OCI-LY3 (cell line): ENCODE data around the gene C1orf116.

Experiments
- H2AFZ ChIP-seq: fragments of 200-600, 300-600 bp; shearing (Covaris generic); 2 replicates; pipeline ENCODE4 v1.6.0; 2014; ENCODE audit warnings: antibody characterized with exemption, low read depth, low read length
- H3K27ac ChIP-seq: fragments of 200-600, 300-600 bp; sonication (generic); 2 replicates; pipeline ENCODE4 v1.5.1; 2014; ENCODE audit warnings: mild to moderate bottlenecking, low read length, moderate library complexity, mixed read lengths
- H3K27me3 ChIP-seq: fragments of 200-600, 300-600 bp; sonication (generic); 2 replicates; pipeline ENCODE4 v1.6.1; 2014; ENCODE audit warnings: low read depth, low read length, mixed read lengths
- H3K36me3 ChIP-seq: fragments of 200-600, 300-600 bp; sonication (generic); replicated peaks from 2 replicates; pipeline ENCODE3; 2014; ENCODE audit warnings: low read depth, low read length, mixed read lengths
- H3K4me1 ChIP-seq: fragments of 300-600, 200-600 bp; sonication (generic); 2 replicates; pipeline ENCODE4 v1.6.1; 2014; ENCODE audit warnings: low read length, mixed read lengths
- H3K4me2 ChIP-seq: fragments of 200-600, 300-600 bp; sonication (generic); 2 replicates; pipeline ENCODE4 v1.6.1; 2014; ENCODE audit warnings: low read length, mixed read lengths
- H3K4me3 ChIP-seq: fragments of 300-600, 200-600 bp; sonication (generic); 2 replicates; pipeline ENCODE4 v1.5.1; 2014; ENCODE audit warnings: antibody characterized with exemption, mild to moderate bottlenecking, low read length, moderate library complexity
- H3K79me2 ChIP-seq: fragments of 300-600, 200-600 bp; shearing (Covaris generic); 2 replicates; pipeline ENCODE4 v1.6.1; 2014; ENCODE audit warnings: mild to moderate bottlenecking, low read length, mixed read lengths
- H3K9ac ChIP-seq: fragments of 300-600, 200-600 bp; shearing (Covaris generic); 2 replicates; pipeline ENCODE4 v1.6.0; 2014; ENCODE audit warnings: mild to moderate bottlenecking, low read length, moderate library complexity
- H3K9me3 ChIP-seq: fragments of 200-600, 300-600 bp; shearing (Covaris generic); 2 replicates; pipeline ENCODE4 v1.6.1; 2014; ENCODE audit warnings: low read length, mixed read lengths; ENCODE audit not compliant: insufficient read depth
- H4K20me1 ChIP-seq: fragments of 200-600, 300-600 bp; sonication (generic); 2 replicates; pipeline ENCODE4 v1.6.1; 2016; ENCODE audit warnings: low read length, mixed read lengths; ENCODE audit not compliant: insufficient read depth
- CTCF ChIP-seq: fragments of 200-600, 300-600 bp; sonication (generic); IDR thresholded peaks from 2 replicates; pipeline ENCODE4 v1.5.1; 2014; ENCODE audit warnings: antibody characterized with exemption, low read length, low read depth
- EZH2phosphoT487 ChIP-seq: fragments of 200-600 bp; shearing (Covaris generic); IDR thresholded peaks from 2 replicates; pipeline ENCODE4 v1.6.1; 2018; ENCODE audit warnings: antibody characterized with exemption, mixed run types, low read depth

Gene C1orf116

DNA sequence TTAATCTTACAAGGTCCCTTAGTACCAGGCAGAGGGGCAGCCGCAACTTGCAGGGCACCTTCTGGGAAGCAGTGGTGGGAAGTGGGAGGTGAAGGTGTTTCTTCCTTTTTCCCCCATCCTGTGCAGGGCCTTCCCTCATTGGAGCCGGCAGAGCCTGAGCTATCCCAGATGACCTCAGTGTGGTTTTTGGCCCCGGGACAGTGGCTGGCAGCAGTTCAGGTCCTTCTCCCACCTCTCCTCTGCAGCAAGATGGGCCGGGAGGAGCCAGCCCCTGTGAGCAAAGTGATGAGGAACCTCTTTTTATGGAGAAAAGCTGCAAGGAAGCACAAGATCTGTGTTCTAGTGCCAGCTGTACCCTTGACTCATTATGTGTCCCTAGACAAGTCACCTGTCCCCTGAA is 27.3 kb upstream of the C1orf116 start:
- no peak overlapping the region for H3K9ac ChIP-seq
- peaks cover 14% of the 10 kb centered on the region for H3K4me1 ChIP-seq
- no peak for TF ChIP-seq CTCF
- TF ChIP-seq EZH2phosphoT487: no peak
- peaks cover 12% of the 10 kb centered on the region for H3K36me3 ChIP-seq
- no peaks in the 10 kb centered on the region for H3K79me2 ChIP-seq
- no peaks in the 10 kb centered on the region for H3K27me3 ChIP-seq
- H3K27ac ChIP-seq: no peak overlapping the region
- no peaks in the 10 kb centered on the region for H4K20me1 ChIP-seq
- H3K4me2 ChIP-seq: no peak overlapping the region
- H2AFZ ChIP-seq: no peak overlapping the region
- no peaks in the 10 kb centered on the region for H3K9me3 ChIP-seq
- no peak overlapping the region for H3K4me3 ChIP-seq

DNA sequence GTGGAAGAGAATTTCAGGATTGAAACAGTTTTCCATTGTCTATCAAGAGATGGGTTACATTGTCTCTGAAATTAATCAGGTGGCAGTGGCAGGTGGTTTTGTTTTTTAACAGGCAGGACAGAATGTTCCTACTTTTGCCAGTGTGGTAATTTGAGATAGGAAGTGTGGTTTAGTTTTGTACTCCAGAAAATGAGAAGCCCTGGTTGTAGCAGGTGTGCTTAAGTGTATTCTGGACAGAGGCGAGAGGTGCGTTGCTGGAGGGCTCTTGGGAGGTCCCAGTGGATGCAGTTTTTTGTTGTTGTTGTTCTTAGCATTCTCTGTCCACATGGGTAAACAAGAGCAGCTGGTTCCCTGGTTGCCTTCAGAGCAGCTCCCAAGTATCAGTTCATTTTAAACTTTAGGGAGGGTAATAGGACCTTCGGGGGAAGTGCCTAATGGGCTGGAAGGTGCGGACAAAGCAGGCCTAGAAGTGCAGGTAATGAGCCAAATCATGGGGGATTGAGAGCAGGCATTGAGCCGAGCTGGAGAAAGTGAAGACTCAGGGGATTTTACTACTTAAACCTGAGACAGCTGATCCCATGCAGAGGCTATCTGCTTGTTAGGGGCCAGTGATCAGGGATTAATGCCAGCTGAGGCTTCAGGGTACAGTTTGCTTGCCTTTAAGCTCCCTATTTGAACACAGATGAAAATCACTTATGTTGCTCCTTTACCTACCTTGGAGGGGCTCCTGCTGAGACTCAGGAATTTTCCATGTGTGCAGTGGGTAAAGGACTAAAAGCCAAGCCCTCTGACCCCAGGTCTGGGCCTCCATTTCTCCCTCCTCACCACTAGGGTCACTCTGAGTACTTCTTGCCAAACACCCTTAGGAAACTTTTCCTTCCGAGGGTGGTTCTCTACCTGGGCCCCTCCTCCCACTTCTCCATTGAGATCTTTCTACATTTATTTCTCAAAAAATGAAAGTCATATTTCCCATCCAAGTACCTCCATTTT is 26.6 kb upstream of the C1orf116 start:
- H3K4me1 ChIP-seq: peaks cover 21% of the 10 kb centered on the region
- no peaks in the 10 kb centered on the region for H4K20me1 ChIP-seq
- no peak overlapping the region for H3K4me3 ChIP-seq
- peaks cover 11% of the 10 kb centered on the region for H3K36me3 ChIP-seq
- H3K4me2 ChIP-seq: no peak overlapping the region
- H3K27me3 ChIP-seq: no peaks in the 10 kb centered on the region
- H3K27ac ChIP-seq: no peak overlapping the region
- no peak overlapping the region for H2AFZ ChIP-seq
- H3K79me2 ChIP-seq: no peaks in the 10 kb centered on the region
- no peaks in the 10 kb centered on the region for H3K9me3 ChIP-seq
- no peak overlapping the region for H3K9ac ChIP-seq
- TF ChIP-seq EZH2phosphoT487 (no peak), CTCF (no peak; the same call in 1 of the 2 replicates)

GRCh38 chr1:207058252-207058651 is 25.7 kb upstream of the C1orf116 start:
- Histone ChIP-seq H2AFZ (no peak overlapping the region), H3K79me2 (no peaks in the 10 kb centered on the region), H3K27me3 (no peaks in the 10 kb centered on the region), H3K4me3 (no peak overlapping the region), H4K20me1 (no peaks in the 10 kb centered on the region), H3K27ac (no peak overlapping the region), H3K4me2 (no peak overlapping the region), H3K36me3 (peaks cover 9% of the 10 kb centered on the region), H3K4me1 (peaks cover 28% of the 10 kb centered on the region), H3K9me3 (no peaks in the 10 kb centered on the region), H3K9ac (no peak overlapping the region)
- no peak for TF ChIP-seq EZH2phosphoT487
- no peak for TF ChIP-seq CTCF

DNA sequence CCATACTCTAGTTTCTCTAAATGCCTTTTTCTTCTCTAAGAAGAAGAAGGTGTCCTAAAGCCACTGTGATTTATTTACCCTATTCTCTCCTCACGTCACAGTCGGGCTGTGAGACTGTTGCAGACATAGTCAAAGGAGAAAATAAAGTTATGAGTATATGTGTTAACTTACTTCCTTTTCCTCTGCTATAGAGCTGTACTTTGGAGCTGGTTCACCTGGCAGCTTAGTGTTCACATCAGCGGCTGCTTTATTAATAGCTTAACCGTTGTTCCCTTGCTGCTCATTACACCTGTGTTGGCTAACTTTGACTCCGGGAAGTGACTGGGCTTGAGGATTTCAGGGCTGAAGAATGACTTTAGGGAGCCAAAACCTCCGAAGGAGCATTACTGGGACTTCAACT is 24.1 kb upstream of the C1orf116 start:
- no peaks in the 10 kb centered on the region for H3K79me2 ChIP-seq
- no peak overlapping the region for H2AFZ ChIP-seq
- TF ChIP-seq CTCF (no peak), EZH2phosphoT487 (no peak)
- no peaks in the 10 kb centered on the region for H3K27me3 ChIP-seq
- H3K27ac ChIP-seq: no peak overlapping the region
- peaks cover 3% of the 10 kb centered on the region for H3K36me3 ChIP-seq
- no peaks in the 10 kb centered on the region for H4K20me1 ChIP-seq
- H3K9me3 ChIP-seq: no peaks in the 10 kb centered on the region
- H3K4me3 ChIP-seq: no peak overlapping the region
- peak overlapping the region; percentile 16; the same call in 1 of the 2 replicates for H3K4me2 ChIP-seq
- H3K4me1 ChIP-seq: peaks cover 32% of the 10 kb centered on the region
- H3K9ac ChIP-seq: no peak overlapping the region
